ENCODE results near the gene TTLL8. TPM values are rescaled to one million over a fixed set of nuclear protein-coding genes. Genes with fewer than 3 reads are reported as not detected.

Gene TTLL8
- total RNA-seq, 1 donor from 2014 or later: not detected

- no peak for TF ChIP-seq CTCF (conservative IDR thresholded peaks at IDR 0.05)
- Mint-ChIP-seq H3K27me3 (ENCODE audit: low read depth) (no peaks in the 10 kb centered on the region), H3K4me3 (no peak overlapping the region), H3K27ac (ENCODE audit: unreplicated experiment) (no peak overlapping the region), H3K4me1 (peaks cover 7% of the 10 kb centered on the region), H3K9me3 (no peaks in the 10 kb centered on the region), H3K36me3 (ENCODE audit: low read depth) (no peaks in the 10 kb centered on the region)
- DNase-seq (ENCODE audit: low read depth, low spot score): no peak
Measured at GRCh38 chr22:50071432-50072166, 13.5 kb upstream of the TTLL8 start.

- H3K27ac Mint-ChIP-seq (ENCODE audit: unreplicated experiment): no peak overlapping the region
- H3K9me3 Mint-ChIP-seq: no peaks in the 10 kb centered on the region
- DNase-seq (ENCODE audit: low read depth, low spot score): no peak
- H3K4me1 Mint-ChIP-seq: no peaks in the 10 kb centered on the region
- TF ChIP-seq CTCF (conservative IDR thresholded peaks at IDR 0.05): no peak
- no peak overlapping the region for H3K4me3 Mint-ChIP-seq
- no peaks in the 10 kb centered on the region for H3K36me3 Mint-ChIP-seq (ENCODE audit: low read depth)
- H3K27me3 Mint-ChIP-seq (ENCODE audit: low read depth): no peaks in the 10 kb centered on the region
Measured at GRCh38 chr22:50070366-50070765, 12.3 kb upstream of the TTLL8 start.

GRCh38 chr22:50068096-50068495, 10.0 kb upstream of the TTLL8 start:
- H3K36me3 Mint-ChIP-seq (ENCODE audit: low read depth): no peaks in the 10 kb centered on the region

GRCh38 chr22:50067244-50067643, 9.1 kb upstream of the TTLL8 start:
- Mint-ChIP-seq H3K4me1 (no peaks in the 10 kb centered on the region), H3K4me3 (no peak overlapping the region), H3K27ac (ENCODE audit: unreplicated experiment) (no peak overlapping the region), H3K9me3 (no peaks in the 10 kb centered on the region), H3K36me3 (ENCODE audit: low read depth) (no peaks in the 10 kb centered on the region), H3K27me3 (ENCODE audit: low read depth) (no peaks in the 10 kb centered on the region)
- no peak for DNase-seq (ENCODE audit: low read depth, low spot score)
- no peak for TF ChIP-seq CTCF (conservative IDR thresholded peaks at IDR 0.05)

More at GRCh38 chr22:50068096-50068495, 10.0 kb upstream of the TTLL8 start:
- Mint-ChIP-seq H3K9me3 (no peaks in the 10 kb centered on the region), H3K4me3 (no peak overlapping the region), H3K27me3 (ENCODE audit: low read depth) (no peaks in the 10 kb centered on the region), H3K4me1 (no peaks in the 10 kb centered on the region), H3K27ac (ENCODE audit: unreplicated experiment) (no peak overlapping the region)
- DNase-seq (ENCODE audit: low read depth, low spot score): no peak
- TF ChIP-seq CTCF (conservative IDR thresholded peaks at IDR 0.05): no peak

- Mint-ChIP-seq H3K27me3 (ENCODE audit: low read depth) (peaks cover 5% of the 10 kb centered on the region), H3K9me3 (no peaks in the 10 kb centered on the region), H3K27ac (ENCODE audit: unreplicated experiment) (no peak overlapping the region), H3K36me3 (ENCODE audit: low read depth) (no peaks in the 10 kb centered on the region), H3K4me3 (no peak overlapping the region), H3K4me1 (peaks cover 7% of the 10 kb centered on the region)
- no peak for TF ChIP-seq CTCF (conservative IDR thresholded peaks at IDR 0.05)
- DNase-seq (ENCODE audit: low read depth, low spot score): no peak
Measured at GRCh38 chr22:50064453-50064852, 6.4 kb upstream of the TTLL8 start.

All from neural crest cell (in vitro differentiated cells).